H1 (cell line): ENCODE results near the gene UBASH3B. TPM values are rescaled to one million over a fixed set of nuclear protein-coding genes. Genes with fewer than 3 reads are reported as not detected.

ENCODE experiments used
- CTCF ChIA-PET: fragments of 300-600 bp; sonication (Branson Sonifier 250); formaldehyde crosslinking; loops from one replicate; lab custom pipeline; 2021; ENCODE audit not compliant: partially characterized antibody; lab: Charles Lee
- POLR2A ChIA-PET: fragments of 300-600 bp; sonication (Branson Sonifier 250); formaldehyde crosslinking; loops from one replicate; lab custom pipeline; 2021; ENCODE audit warnings: inconsistent platforms; ENCODE audit not compliant: partially characterized antibody; lab: Charles Lee
- DNase-seq, 2 experiments: peaks; one replicate each; pipeline versions ENCODE4 v3.0.0 to v3.0.0-alpha.2; 2010 to 2022; ENCODE audit warnings: low spot score in 2 of 2, low read depth in 1 of 2, mixed read lengths in 1 of 2
- FAIRE-seq: peaks from 2 replicates; lab custom pipeline; 2011; peaks lifted over from hg19 to GRCh38; lab: Jason Lieb, UNC
- H2AFZ ChIP-seq: 2 replicates; pipeline ENCODE4 v1.8.1; 2012; ENCODE audit warnings: low read length, inconsistent platforms
- H2AK5ac ChIP-seq: 2 replicates; pipeline ENCODE4 v1.6.1; 2013; ENCODE audit warnings: low read depth, low read length
- H2BK120ac ChIP-seq: replicated peaks from 2 replicates; pipeline ENCODE3; 2013; ENCODE audit warnings: low read depth, low read length, inconsistent platforms
- H2BK12ac ChIP-seq: 2 replicates; pipeline ENCODE4 v1.6.1; 2013; ENCODE audit warnings: low read depth, low read length
- H2BK15ac ChIP-seq: 2 replicates; pipeline ENCODE4 v1.6.1; 2013; ENCODE audit warnings: low read length
- H2BK20ac ChIP-seq: 2 replicates; pipeline ENCODE4 v1.6.1; 2013; ENCODE audit warnings: low read length
- H2BK5ac ChIP-seq: 2 replicates; pipeline ENCODE4 v1.6.1; 2013; ENCODE audit warnings: low read depth, low read length
- H3K14ac ChIP-seq: 2 replicates; pipeline ENCODE4 v1.6.1; 2013; ENCODE audit warnings: inconsistent platforms; ENCODE audit not compliant: insufficient read length
- H3K18ac ChIP-seq: 2 replicates; pipeline ENCODE4 v1.6.1; 2013; ENCODE audit warnings: low read length; ENCODE audit errors: extremely low read depth
- H3K23ac ChIP-seq: 2 replicates; pipeline ENCODE4 v1.6.1; 2013; ENCODE audit warnings: inconsistent platforms; ENCODE audit not compliant: insufficient read length
- H3K23me2 ChIP-seq: 2 replicates; pipeline ENCODE4 v1.6.1; 2013; ENCODE audit warnings: low read depth, low read length
- H3K27ac ChIP-seq: 2 replicates; pipeline ENCODE4 v1.6.1; 2011; ENCODE audit warnings: low read depth, low read length, inconsistent platforms
- H3K27me3 ChIP-seq, 4 experiments: replicated peaks in 1 of 4; 1 replicate in 1 of 4; 2 replicates in 3 of 4; pipeline versions ENCODE4 v1.6.1 to v1.8.1; 2011 to 2013; ENCODE audit warnings: low read length in 3 of 4, mild to moderate bottlenecking in 3 of 4, inconsistent platforms in 2 of 4, mixed read lengths in 2 of 4, moderate library complexity in 1 of 4; ENCODE audit not compliant: control insufficient read depth in 3 of 4, insufficient read depth in 3 of 4; ENCODE audit errors: extremely low read depth in 1 of 4
- H3K36me3 ChIP-seq, 4 experiments: 2 replicates each; pipeline versions ENCODE4 v1.6.1 to v1.8.1; 2011 to 2013; ENCODE audit warnings: mild to moderate bottlenecking in 4 of 4, low read length in 3 of 4, moderate library complexity in 2 of 4, control low read depth in 1 of 4, inconsistent platforms in 1 of 4; ENCODE audit not compliant: insufficient read depth in 4 of 4, control insufficient read depth in 2 of 4
- H3K4ac ChIP-seq: replicated peaks from 2 replicates; pipeline ENCODE3; 2013; ENCODE audit warnings: low read length, low read depth, mixed read lengths, inconsistent platforms; ENCODE audit not compliant: insufficient read length
- H3K4me1 ChIP-seq, 4 experiments: replicated peaks in 1 of 4; 1 replicate in 1 of 4; 2 replicates in 3 of 4; pipeline versions ENCODE4 v1.6.1 to v1.8.1; 2011 to 2013; ENCODE audit warnings: low read length in 3 of 4, inconsistent platforms in 2 of 4, mixed read lengths in 1 of 4; ENCODE audit not compliant: insufficient read depth in 4 of 4, control insufficient read depth in 3 of 4
- H3K4me2 ChIP-seq, 2 experiments: 2 replicates each; pipeline versions ENCODE4 v1.6.1 to v1.8.1; 2011 to 2013; ENCODE audit warnings: low read depth in 2 of 2, low read length in 2 of 2, control low read depth in 1 of 2, inconsistent platforms in 1 of 2, mild to moderate bottlenecking in 1 of 2; ENCODE audit not compliant: insufficient read depth in 1 of 2
- H3K4me3 ChIP-seq, 4 experiments: fragments of 200-600, 300-600 bp in 1 of 4; sonication (generic), shearing (Covaris generic), sonication (Bioruptor Twin) in 1 of 4; 2 replicates each; pipeline versions ENCODE4 v1.5.1 to v1.8.1; 2011 to 2016; ENCODE audit warnings: low read length in 4 of 4, low read depth in 3 of 4, control low read depth in 2 of 4, inconsistent platforms in 2 of 4, mild to moderate bottlenecking in 2 of 4, mixed read lengths in 1 of 4, moderate library complexity in 1 of 4; ENCODE audit not compliant: insufficient read depth in 2 of 4; ENCODE audit errors: extremely low read depth in 1 of 4
- H3K56ac ChIP-seq: replicated peaks from 2 replicates; pipeline ENCODE3; 2013; ENCODE audit warnings: low read depth, mild to moderate bottlenecking, mixed read lengths, low read length, inconsistent platforms; ENCODE audit not compliant: insufficient read length
- H3K79me1 ChIP-seq: 2 replicates; pipeline ENCODE4 v1.6.1; 2013; ENCODE audit warnings: low read depth, low read length, control low read depth
- H3K79me2 ChIP-seq, 2 experiments: 2 replicates each; pipeline versions ENCODE4 v1.6.1 to v1.8.1; 2012 to 2013; ENCODE audit warnings: low read length in 2 of 2, mild to moderate bottlenecking in 2 of 2, inconsistent platforms in 1 of 2; ENCODE audit not compliant: insufficient read depth in 2 of 2, control insufficient read depth in 1 of 2
- H3K9ac ChIP-seq, 4 experiments: replicated peaks in 1 of 4; 1 replicate in 1 of 4; 2 replicates in 3 of 4; pipeline versions ENCODE4 v1.6.1 to v1.8.1; 2011 to 2013; ENCODE audit warnings: low read depth in 3 of 4, low read length in 3 of 4, control low read depth in 2 of 4, mild to moderate bottlenecking in 2 of 4, moderate library complexity in 2 of 4, inconsistent platforms in 1 of 4; ENCODE audit errors: extremely low read depth in 1 of 4
- H3K9me3 ChIP-seq, 2 experiments: 2 replicates each; pipeline versions ENCODE4 v1.6.1 to v1.8.1; 2012 to 2013; ENCODE audit warnings: mild to moderate bottlenecking in 2 of 2, moderate library complexity in 2 of 2, control low read depth in 1 of 2, inconsistent platforms in 1 of 2, low read depth in 1 of 2, low read length in 1 of 2, mixed read lengths in 1 of 2; ENCODE audit not compliant: insufficient read depth in 2 of 2
- H4K20me1 ChIP-seq, 2 experiments: replicated peaks in 1 of 2; 2 replicates each; pipeline versions ENCODE3 to v1.8.1; 2011 to 2013; ENCODE audit warnings: inconsistent platforms in 2 of 2, low read length in 2 of 2, mild to moderate bottlenecking in 1 of 2; ENCODE audit not compliant: insufficient read depth in 2 of 2, control insufficient read depth in 1 of 2
- H4K5ac ChIP-seq: 2 replicates; pipeline ENCODE4 v1.6.1; 2013; ENCODE audit warnings: low read length, low read depth, mixed read lengths, inconsistent platforms; ENCODE audit not compliant: insufficient read length
- H4K8ac ChIP-seq: 2 replicates; pipeline ENCODE4 v1.8.0; 2013; ENCODE audit warnings: mild to moderate bottlenecking, moderate library complexity, low read length, inconsistent platforms; ENCODE audit not compliant: insufficient read depth; ENCODE audit errors: extremely low read depth
- H4K91ac ChIP-seq: replicated peaks from 2 replicates; pipeline ENCODE3; 2013; ENCODE audit warnings: low read length, mixed read lengths, inconsistent platforms; ENCODE audit not compliant: insufficient read length
- CEBPB ChIP-seq: IDR thresholded peaks from 2 replicates; pipeline ENCODE4 v1.6.1; 2012; ENCODE audit warnings: low read depth, low read length
- CHD2 ChIP-seq: IDR thresholded peaks from 2 replicates; pipeline ENCODE4 v1.6.1; 2012; ENCODE audit warnings: low read length, improper control_type of control experiment
- HDAC2 ChIP-seq, 2 experiments: fragments of 300-600 bp in 1 of 2; sonication (generic) in 1 of 2; IDR thresholded peaks; 2 replicates each; pipeline ENCODE4 v1.6.1; 2011 to 2012; ENCODE audit warnings: low read depth in 2 of 2, low read length in 2 of 2, mild to moderate bottlenecking in 2 of 2, moderate library complexity in 2 of 2, borderline replicate concordance in 1 of 2, inconsistent platforms in 1 of 2
- JUND ChIP-seq: IDR thresholded peaks from 2 replicates; pipeline ENCODE4 v1.6.1; 2011; ENCODE audit warnings: mild to moderate bottlenecking, improper control_type of control experiment, low read length
- NRF1 ChIP-seq: IDR thresholded peaks from 2 replicates; pipeline ENCODE4 v1.6.1; 2011; ENCODE audit warnings: mild to moderate bottlenecking, low read depth, low read length, improper control_type of control experiment
- PHF8 ChIP-seq: fragments of 200-600 bp; sonication (generic); conservative IDR thresholded peaks from 2 replicates; pipeline ENCODE4 v1.7.1; 2012; ENCODE audit warnings: low read depth, mild to moderate bottlenecking, inconsistent platforms, low read length, moderate library complexity
- POU5F1 ChIP-seq: IDR thresholded peaks from 2 replicates; pipeline ENCODE4 v1.6.1; 2011; ENCODE audit warnings: low read depth, mild to moderate bottlenecking, low read length, moderate library complexity
- RFX5 ChIP-seq: IDR thresholded peaks from 2 replicates; pipeline ENCODE4 v1.6.1; 2011; ENCODE audit warnings: low read depth, low read length, improper control_type of control experiment, borderline replicate concordance
- RXRA ChIP-seq: IDR thresholded peaks from 2 replicates; pipeline ENCODE4 v1.6.1; 2011; ENCODE audit warnings: low read depth, mild to moderate bottlenecking, low read length, moderate library complexity; ENCODE audit not compliant: insufficient read depth
- SIN3A ChIP-seq, 2 experiments: IDR thresholded peaks in 1 of 2; conservative IDR thresholded peaks in 1 of 2; 2 replicates each; pipeline ENCODE4 v1.6.1; 2011 to 2012; ENCODE audit warnings: low read length in 2 of 2, improper control_type of control experiment in 1 of 2, low read depth in 1 of 2, mild to moderate bottlenecking in 1 of 2
- TBP ChIP-seq: IDR thresholded peaks from 2 replicates; pipeline ENCODE4 v1.6.1; 2011; ENCODE audit warnings: low read depth, low read length, improper control_type of control experiment
- TEAD4 ChIP-seq: IDR thresholded peaks from 2 replicates; pipeline ENCODE4 v1.6.1; 2012; ENCODE audit warnings: low read depth, low read length, inconsistent platforms, mixed read lengths
- whole genome bisulfite sequencing, 2 experiments: shearing (Covaris generic) in 1 of 2; methylation state at CpG; one replicate each; pipeline versions ENCODE4 v1.1.6 to v1.1.7; 2013 to 2015; ENCODE audit warnings: low lambda C conversion rate in 2 of 2, mixed read lengths in 2 of 2, inconsistent platforms in 1 of 2, low coverage in 1 of 2, missing lambda C conversion rate in 1 of 2; ENCODE audit not compliant: insufficient replicate concordance in 2 of 2, insufficient coverage in 1 of 2, insufficient read length in 1 of 2; ENCODE audit errors: extremely low coverage in 1 of 2, missing lambda C conversion rate in 1 of 2; 5-methylcytosine and 5-hydroxymethylcytosine counted together
- polyA plus RNA-seq, 7 experiments: library from polyadenylated mRNA; depleted of rRNA in 3 of 7; stranded (reverse) in 5 of 7; unstranded in 2 of 7; fragments of >200 nt in 5 of 7; fragments of 200-250 nt in 2 of 7; gene quantifications; 1 replicate in 5 of 7; 2 replicates in 1 of 7; 4 replicates in 1 of 7; pipeline versions ENCODE4 v1.2.1 to v1.2.3, GENCODE V29; 2011 to 2013; ENCODE audit warnings: missing spikeins in 2 of 7, mixed read lengths in 2 of 7
- total RNA-seq: library from RNA; stranded (reverse); fragmentation: NEBNext Ultra II Directional; extraction: Animal tissue kit (Norgen Biotek cat#: 25700); gene quantifications from 2 replicates; pipeline ENCODE4 v1.2.1, GENCODE V29; 2021
- TF ChIP-seq, protein P1 (sequence below): IDR thresholded peaks from 2 replicates; pipeline ENCODE4 v1.6.1; 2012; ENCODE audit warnings: inconsistent platforms
- TF ChIP-seq, protein P2 (sequence below): IDR thresholded peaks from 2 replicates; pipeline ENCODE4 v1.6.1; 2012; ENCODE audit warnings: inconsistent platforms

UBASH3B gene
- total and polyA plus RNA-seq, 2 of the 8 experiments (the other 6 are each of a cell fraction or from before 2014, with no cell fraction given), result 7.5 to 9.5 TPM

DNA sequence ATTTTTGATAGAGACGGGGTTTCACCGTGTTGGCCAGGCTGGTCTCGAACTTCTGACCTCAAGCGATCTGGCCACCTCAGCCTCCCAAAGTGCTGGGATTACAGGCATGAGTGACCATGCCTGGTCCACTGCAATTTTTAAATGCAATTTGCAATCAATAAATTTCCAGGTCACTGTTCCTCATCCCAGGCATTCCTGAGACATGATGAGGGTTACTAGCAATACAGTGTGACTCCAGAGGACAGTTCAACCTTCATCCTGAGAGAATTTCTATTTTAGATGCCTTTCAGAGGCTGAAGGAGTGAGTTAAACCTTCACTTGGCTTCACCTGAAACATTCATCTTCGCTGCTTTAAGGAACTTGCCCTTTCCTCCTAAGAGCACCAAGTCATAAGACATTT, 9.7 kb upstream of the UBASH3B start:
- H4K20me1 ChIP-seq, result no peaks in the 10 kb centered on the region
- TF ChIP-seq CEBPB (no peak), SIN3A (conservative IDR thresholded peaks at IDR 0.05 in 1 of 2, IDR thresholded peaks at IDR 0.05 in 1 of 2; ENCODE audit: low read depth in 1 of 2, low read length in 2 of 2) (no peak), PHF8 (no peak), CHD2 (no peak), POU5F1 (no peak), TBP (no peak), RXRA (no peak), TEAD4 (no peak), RFX5 (no peak), NRF1 (no peak), JUND (no peak), HDAC2 (IDR thresholded peaks at IDR 0.05; ENCODE audit: borderline replicate concordance in 1 of 2, low read depth in 2 of 2, low read length in 2 of 2) (no peak)
- TF ChIP-seq, protein P1, sequence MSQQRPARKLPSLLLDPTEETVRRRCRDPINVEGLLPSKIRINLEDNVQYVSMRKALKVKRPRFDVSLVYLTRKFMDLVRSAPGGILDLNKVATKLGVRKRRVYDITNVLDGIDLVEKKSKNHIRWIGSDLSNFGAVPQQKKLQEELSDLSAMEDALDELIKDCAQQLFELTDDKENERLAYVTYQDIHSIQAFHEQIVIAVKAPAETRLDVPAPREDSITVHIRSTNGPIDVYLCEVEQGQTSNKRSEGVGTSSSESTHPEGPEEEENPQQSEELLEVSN, result no peak
- TF ChIP-seq, protein P2, sequence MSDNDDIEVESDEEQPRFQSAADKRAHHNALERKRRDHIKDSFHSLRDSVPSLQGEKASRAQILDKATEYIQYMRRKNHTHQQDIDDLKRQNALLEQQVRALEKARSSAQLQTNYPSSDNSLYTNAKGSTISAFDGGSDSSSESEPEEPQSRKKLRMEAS, result no peak
- no peak overlapping the region for H3K14ac ChIP-seq
- no peaks in the 10 kb centered on the region for H3K4me1 ChIP-seq
- ChIA-PET POLR2A (no interaction called here), CTCF (interaction anchor here (1.6 kb wide), 1 partner anchor 209 kb away, joined by 3 read pairs; no protein-coding TSS in a partner anchor)
- no peak overlapping the region for H2BK120ac ChIP-seq
- H2AFZ ChIP-seq, result no peak overlapping the region
- H3K27me3 ChIP-seq, result no peaks in the 10 kb centered on the region
- H3K4me3 ChIP-seq, result no peak overlapping the region
- no peak overlapping the region for H3K18ac ChIP-seq
- no peak overlapping the region for H4K8ac ChIP-seq
- no peak overlapping the region for H2BK12ac ChIP-seq
- H3K36me3 ChIP-seq, result no peaks in the 10 kb centered on the region
- no peaks in the 10 kb centered on the region for H3K9me3 ChIP-seq
- H2BK15ac ChIP-seq, result no peak overlapping the region
- WGBS, 2 experiments, result 97% methylated on average over 5 of the region's 5 CpGs; no CpG with 5 or more reads in 1 of the 2 experiments
- no peak overlapping the region for H3K27ac ChIP-seq
- no peak overlapping the region for H3K9ac ChIP-seq
- H2AK5ac ChIP-seq, result no peak overlapping the region
- no peak overlapping the region for H4K5ac ChIP-seq
- H4K91ac ChIP-seq, result no peak overlapping the region
- no peak overlapping the region for H3K4me2 ChIP-seq
- H2BK20ac ChIP-seq, result no peak overlapping the region
- no peaks in the 10 kb centered on the region for H3K23me2 ChIP-seq
- no peak overlapping the region for H3K4ac ChIP-seq
- FAIRE-seq (no peak), DNase-seq (no peak)
- no peak overlapping the region for H3K56ac ChIP-seq
- no peaks in the 10 kb centered on the region for H3K79me1 ChIP-seq
- no peaks in the 10 kb centered on the region for H3K79me2 ChIP-seq
- H3K23ac ChIP-seq, result no peak overlapping the region
- no peak overlapping the region for H2BK5ac ChIP-seq
